COLO668 (cell line): ENCODE results near the gene IL1RAPL2.
A peak's percentile ranks its signal among the peaks of the same experiment; 100 is the strongest.
"Not testable (repeated sequence)": the region's sequence is repeated elsewhere in the genome, so short reads cannot be mapped to it uniquely, and the experiment has no call there.

Experiments used
- DNase-seq: peaks from one replicate; lab custom pipeline; 2025; ENCODE audit not compliant: unreplicated experiment; lab: John Stamatoyannopoulos, UW

Gene IL1RAPL2

DNA sequence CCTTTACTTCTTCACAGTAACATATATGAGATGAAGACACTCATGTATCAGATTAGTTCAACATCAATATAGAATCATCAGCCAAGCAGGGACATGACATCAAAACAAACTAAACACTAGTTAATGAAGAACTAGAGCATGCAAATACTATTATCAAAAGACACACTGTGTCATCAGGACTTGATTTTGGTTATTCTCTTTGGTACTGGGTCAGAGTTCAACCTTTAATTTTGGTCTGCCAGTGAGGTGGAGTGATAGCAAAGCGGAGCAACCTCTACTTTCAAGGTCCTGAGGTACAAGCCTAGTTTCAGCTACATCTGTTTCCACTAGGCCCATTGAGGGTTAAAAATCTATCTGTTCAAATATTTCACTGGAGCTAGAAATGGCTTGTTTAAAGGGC lies 584.0 kb downstream of the IL1RAPL2 start:
- no peak for DNase-seq

DNA sequence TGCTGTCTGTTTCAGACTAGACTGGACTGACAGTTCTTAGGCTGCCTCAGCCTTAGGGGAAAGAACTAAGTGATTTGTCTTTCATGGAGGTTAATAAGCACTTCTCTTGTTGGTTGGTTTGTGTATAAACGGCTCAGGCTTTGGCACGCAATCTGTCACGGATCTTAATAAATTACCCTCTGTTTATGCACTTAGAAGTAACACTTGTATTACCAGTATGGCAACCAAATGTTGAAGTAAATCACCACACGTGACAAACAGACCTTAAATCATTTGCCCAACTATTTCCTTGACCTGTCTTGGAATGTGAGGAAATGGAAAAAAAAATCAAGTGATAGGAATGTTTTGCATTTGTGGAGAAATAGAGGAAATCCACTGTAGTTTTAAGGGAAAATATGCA lies 584.6 kb downstream of the IL1RAPL2 start:
- DNase-seq = no peak

DNA sequence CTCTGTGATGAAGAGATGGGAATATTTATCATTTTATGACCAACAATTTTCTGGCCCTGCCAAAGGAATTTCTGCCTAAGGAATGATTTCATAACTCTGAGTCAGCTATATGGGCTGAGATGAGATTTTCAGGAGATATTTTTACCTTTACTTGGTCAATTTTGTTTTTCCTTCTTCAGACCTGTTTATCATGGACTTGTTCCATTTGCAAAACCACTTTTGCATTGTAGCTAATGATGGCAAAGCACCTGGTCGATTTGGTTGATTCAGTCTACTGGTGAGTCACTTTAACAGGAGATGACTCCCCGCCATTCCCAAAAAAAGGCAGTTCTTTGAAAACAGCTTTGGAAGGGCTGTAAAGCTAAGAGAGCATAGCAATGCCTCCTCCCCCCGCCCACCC lies 601.2 kb downstream of the IL1RAPL2 start:
- no peak for DNase-seq

DNA sequence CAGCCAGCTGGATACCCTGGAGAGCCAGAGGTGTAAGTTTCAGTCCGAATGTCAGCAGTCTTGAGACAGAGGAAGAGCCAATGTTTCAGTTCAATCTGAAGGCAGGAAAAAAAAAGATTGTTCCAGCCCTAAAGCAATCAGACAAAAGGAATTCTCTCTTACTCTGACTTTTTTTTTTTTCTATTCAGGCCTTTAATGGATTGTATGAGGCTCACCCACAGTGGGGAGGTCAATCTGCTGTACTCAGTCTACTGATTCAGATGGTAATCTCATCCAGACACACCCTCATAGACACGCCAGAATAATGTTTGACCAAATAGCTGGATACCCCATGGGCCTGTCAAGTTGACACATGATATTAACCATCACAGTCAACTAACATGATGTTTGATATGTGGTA lies 602.6 kb downstream of the IL1RAPL2 start:
- DNase-seq = no peak

DNA sequence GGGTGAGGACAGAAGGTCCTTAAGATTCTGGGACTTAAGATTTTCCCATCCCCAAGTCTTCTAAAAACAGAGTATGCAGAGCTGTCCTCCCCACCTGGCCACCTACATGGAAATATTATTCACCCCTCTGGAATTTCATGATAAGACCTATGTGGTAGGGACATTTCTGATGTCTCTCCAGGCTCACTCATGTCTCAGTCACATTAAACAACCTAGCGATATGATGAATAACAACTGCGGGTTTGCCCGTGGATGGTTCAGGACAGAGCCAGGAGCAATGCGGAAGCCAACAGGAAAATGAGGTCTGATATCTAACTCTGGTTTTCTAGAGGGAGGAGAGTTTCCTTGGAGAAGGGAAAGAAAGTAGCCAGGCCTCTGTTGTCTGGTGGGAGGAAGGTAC lies 607.1 kb downstream of the IL1RAPL2 start:
- no peak for DNase-seq

DNA sequence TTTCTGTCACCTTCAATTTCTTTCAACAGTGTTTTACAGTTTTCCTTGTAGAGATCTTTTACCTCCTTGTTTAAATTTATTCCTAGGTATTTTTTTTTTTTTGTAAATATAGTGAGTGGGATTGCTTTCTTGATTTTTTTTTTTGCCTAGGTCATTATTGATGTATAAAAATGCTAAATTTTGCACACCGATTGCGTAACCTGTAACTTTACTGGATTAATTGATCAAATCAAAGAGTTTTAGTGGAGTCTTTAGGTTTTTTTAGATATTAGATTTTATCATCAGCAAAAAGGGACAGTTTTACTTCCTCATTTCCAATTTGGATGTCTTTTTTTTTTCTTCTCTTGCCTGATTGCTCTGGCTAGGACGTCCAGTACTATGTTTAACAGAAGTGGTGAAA lies 613.6 kb downstream of the IL1RAPL2 start:
- DNase-seq = no peak

DNA sequence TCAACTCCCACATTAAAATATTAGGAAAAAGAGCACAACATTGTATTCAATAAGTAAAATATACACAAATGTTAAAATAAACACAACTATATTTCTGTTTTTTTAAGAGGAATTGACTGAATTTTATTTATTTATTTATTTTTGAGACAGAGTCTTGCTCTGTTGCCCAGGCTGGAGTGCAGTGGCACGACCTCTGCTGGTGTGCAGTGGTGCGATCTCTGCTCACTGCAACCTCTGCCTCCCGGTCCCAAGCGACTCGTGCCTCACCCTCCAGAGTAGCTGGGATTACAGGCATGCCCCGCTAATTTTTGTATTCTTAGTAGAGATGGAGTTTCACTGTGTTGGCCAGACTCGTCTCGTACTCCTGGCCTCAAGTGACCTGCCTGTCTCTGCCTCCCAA lies 623.1 kb downstream of the IL1RAPL2 start:
- DNase-seq = no peak

DNA sequence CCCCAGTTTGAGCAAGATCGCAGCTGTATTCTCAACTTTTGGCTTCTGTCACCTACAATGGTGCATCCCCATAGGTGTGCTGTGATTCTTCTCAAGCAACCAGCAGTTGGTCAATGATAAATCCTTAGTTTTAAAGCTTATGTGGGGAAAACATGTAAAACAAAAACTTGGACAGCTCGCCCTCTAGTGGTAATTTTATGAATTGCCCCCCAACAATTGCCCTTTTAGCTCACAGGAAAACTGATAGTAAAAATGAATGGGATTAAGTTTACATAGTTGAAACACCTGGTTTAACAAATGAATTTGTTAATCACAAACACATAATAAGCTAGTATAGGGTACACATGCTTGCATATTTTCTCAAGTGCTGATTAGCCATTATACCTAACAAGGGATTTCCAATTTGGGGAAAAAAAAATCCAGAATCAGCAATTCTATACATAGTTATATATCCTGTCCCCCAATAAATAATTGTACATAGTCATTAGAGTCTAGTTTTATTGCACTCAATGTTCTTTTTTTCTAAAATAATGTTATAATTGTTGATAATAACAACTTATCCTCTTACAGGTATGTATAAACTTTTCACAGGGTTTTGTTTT lies 624.4 kb downstream of the IL1RAPL2 start:
- peak; percentile 5 for DNase-seq

DNA sequence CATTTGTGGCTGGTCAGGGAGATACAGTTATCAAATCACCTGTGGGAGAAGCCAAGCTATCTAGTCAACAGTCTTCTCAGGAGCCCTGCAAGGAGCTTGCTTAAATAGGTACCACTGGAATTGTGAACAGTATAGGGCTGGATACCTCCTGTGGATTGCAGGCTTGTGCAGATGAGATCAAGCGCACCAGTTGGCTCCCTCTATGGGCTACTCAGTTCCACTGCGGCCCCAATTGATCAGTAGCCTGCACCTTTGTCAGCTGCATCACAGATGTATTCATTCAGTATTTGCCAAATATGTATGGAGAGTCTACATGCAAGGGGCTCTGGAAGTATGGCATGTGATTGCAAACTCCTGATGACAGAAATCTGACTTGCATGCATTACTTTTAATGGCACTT lies 625.9 kb downstream of the IL1RAPL2 start:
- DNase-seq = peak; percentile 0

DNA sequence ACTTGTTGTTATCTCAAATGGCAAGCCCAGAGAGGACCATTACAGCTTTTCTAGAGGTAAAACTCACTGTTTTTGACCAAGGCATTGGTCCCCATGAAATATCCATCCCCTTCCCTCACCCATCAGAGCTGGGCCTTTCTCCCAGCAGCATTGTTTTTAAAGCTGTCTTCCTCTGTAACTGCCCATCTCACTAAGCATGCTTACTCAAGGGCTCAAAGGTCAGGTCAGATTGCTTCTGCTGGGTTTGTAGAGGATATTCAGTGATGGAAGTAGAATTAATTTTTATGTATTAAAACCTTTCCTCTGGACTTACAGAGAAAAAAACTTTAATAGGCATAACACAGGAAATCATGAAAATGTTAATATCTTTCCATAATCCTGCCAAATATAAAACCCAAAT lies 643.4 kb downstream of the IL1RAPL2 start:
- no peak for DNase-seq

DNA sequence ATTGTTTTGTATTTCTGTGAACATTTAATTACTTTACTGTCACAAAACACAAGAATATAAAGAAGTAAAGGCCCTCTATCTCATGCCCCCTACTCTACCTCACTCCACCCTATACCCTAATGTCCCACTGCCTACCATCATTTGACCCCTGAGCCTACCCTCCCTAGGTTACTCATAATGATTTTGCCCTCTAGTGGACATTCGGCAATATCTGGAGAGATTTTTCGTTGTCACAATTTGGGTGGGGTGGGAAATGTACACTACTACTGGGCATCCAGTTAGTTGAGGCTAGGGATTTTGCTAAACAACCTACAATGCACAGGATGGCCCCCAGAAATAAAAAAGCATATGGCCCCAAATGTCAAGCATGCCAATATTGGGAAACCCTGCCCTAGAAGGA lies 644.3 kb downstream of the IL1RAPL2 start:
- DNase-seq = no peak

DNA sequence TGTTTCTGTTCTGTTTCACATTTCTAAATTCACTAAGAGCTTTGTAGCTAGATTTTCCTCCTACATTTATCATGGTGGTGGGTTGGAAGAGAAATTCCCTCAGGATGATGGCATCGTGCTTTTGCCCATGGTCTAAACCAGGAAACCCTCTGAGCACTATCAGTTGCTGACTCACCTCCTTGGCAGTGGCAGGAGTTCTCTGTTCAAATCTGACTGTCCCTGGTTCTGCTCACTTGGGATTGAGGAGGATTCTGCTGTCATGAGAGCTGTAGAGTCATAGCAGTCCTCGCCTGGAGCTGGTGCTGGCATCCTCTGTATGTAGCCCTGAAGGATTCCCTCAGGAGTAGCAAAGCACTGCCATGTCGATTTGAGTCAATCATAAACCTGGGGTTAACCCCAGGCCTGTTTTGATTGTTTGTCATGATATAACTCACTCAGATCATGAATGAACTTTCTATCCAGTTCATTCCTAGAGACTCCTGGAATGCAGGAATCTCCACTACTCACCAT lies 645.1 kb downstream of the IL1RAPL2 start:
- DNase-seq = no peak

DNA sequence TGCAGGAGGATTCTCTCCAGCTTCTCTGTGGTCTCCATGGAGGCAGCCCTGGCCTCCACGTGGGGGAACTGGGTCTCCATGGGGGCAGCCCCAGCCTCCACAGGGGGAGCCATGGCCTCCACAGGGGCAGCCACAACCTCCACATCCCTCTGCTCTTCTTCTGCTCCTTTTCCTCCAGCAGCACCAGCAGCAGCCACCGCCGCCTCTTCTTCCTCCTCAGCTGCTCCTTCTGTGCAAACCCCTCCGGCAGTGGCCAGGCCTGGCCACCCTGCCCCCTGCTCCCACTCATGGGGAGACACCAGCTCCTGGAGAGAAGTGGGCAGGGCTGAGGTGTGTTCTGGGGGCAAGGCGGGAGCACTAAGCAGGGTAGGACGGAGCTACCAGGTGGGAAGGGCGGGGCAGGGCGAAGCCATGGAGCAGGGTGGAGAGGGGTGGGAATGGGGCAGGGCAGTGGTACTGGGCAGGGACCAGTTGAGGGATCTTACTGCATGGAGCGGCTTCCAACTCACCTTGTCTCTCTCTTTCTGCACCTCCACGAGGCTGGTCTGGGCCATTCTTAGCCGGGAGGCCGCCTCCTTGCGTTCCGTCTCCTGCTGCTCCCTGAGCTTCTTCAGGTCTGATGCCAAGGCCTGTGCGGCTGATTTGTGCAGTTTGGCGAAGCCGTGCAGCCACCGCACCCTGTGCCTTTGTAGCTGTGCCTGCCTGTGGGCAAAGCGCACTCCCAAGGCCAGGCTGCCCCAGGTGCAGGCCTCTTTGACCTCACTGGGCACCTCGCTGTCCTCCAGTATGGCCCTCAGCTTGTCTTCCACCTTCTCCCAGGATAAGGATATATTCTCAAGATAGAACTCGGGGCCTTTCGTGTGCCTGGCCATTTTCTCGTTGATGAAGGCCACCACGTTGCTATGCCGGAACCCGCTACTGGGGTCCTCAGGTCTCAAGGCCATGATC lies 653.7 kb downstream of the IL1RAPL2 start:
- no peak for DNase-seq

DNA sequence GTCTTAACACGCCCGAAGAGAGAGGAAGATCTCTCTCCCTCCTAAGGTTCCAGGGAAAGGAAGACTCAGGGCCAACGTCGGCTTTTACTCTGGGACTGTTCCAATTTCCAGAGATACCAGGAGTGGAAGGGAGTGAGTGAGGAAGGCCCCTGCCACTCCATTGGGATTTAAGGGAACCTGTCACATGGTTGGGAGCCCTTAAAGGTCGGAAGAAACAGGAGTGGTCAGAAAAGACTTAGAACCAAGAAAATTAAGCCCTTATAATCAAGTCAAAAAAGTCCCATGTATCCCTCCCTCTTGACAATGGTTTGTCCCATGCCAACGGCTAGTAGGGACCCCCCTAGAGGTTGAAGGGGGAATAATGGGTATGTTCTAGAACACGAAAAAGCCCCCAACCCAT lies 654.6 kb downstream of the IL1RAPL2 start, which contains the start of gene TEX13A:
TEX13A (minus strand) TSS at position 59 of the 400 bp plus-strand sequence. CDS start 297 bp downstream, outside the sequence.
- DNase-seq = no peak

DNA sequence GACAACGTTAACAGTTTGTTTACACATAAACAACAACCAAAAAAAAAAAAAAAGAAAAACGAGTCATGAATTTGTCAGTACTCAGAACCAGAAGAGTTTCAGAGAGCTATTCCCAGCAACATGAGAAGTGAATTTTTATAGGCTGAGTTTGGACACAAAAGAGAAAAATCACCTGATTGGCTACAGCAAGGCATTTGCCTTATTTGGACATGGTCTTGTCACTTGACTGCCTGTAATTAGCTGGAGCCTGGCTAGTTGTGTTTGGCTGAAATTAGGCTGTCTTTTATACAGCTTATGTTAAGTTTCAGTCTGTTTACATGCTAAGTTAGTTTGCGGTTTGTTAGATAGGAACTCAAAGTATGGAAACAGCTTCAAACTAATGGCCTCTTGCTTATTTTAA lies 655.4 kb downstream of the IL1RAPL2 start:
- no peak for DNase-seq

DNA sequence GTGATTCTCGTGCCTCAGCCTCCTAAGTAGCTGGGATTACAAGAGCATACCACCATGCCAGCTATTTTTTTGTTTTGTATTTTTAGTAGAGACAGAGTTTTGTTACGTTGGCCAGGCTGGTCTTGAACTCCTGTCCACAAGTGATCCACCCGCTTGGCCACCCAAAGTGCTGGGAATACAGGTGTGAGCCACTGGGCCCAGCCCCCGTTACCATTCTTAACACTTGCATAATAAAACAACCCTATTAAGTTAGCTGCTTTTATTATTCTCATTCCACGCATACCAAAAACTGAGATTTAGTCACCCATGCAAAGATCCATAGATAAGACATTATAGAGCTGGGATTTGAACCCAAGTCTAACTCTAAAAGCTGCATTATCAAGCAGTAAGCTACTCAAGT lies 660.5 kb downstream of the IL1RAPL2 start:
- no peak for DNase-seq

DNA sequence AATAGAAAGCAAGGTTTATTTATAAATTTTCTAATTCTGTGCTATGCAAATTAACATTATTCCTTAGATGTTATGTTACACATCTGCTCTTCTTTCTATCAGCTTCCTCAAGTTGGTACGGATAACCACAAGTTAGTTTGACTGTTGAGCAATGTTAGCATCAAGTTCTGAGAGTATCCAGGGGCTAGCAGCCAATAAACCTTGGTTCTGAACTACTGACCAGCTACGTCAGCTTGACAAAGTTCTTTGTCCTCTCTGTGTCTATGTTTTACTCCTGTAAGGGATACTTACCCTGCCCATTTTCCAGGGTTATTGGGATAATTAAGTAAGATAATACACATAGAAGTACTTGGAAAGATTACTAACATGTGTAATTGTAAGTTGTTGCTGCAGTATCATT lies 662.6 kb downstream of the IL1RAPL2 start:
- no peak for DNase-seq

DNA sequence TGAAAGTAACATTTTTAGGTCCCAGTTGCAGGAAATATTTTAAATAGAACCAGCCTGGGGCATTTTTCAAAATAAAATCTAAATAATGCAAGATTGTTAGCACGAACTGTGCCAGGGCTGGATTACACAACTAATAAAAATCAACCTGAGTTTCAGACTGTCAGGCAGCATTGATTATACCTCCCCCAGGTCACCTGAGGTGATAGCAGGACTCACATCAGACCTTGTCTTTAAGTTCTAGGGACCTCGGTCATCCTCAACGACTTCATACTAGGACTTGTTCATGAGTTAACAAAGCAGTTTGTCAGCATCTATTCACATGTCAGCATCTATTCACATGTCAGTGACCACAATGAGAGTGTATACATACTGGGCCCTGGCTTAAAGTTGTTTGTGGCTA lies 663.1 kb downstream of the IL1RAPL2 start:
- no peak for DNase-seq

DNA sequence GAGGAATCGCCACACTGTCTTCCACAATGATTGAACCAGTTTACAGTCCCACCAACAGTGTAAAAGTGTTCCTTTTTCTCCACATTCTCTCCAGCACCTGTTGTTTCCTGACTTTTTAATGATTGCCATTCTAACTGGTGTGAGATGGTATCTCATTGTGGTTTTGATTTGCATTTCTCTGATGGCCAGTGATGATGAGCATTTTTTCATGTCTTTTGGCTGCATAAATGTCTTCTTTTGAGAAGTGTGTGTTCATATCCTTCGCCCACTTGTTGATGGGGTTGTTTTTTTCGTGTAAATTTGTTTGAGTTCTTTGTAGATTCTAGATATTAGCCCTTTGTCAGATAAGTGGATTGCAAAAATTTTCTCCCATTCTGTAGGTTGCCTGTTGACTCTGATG lies 671.4 kb downstream of the IL1RAPL2 start:
- not testable (repeated sequence) for DNase-seq

DNA sequence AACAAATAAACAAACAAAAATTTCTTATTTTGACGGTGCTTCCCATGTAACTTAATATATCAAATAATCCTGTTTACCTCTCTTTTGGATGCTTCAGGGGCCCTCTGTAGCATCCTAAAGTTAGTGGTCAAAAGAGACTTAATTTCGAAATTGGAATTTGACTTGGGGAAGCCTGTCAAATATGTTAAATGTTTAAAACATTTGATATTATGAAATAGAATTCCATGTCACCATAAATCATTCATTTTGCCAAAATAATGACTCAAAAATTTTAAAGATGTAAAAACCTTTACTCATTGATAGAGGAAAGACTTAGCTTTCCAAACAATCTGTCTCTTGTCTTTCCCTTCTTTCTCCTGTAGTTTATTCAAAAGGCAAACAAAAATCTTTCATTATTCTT lies 675.1 kb downstream of the IL1RAPL2 start:
- DNase-seq = no peak

DNA sequence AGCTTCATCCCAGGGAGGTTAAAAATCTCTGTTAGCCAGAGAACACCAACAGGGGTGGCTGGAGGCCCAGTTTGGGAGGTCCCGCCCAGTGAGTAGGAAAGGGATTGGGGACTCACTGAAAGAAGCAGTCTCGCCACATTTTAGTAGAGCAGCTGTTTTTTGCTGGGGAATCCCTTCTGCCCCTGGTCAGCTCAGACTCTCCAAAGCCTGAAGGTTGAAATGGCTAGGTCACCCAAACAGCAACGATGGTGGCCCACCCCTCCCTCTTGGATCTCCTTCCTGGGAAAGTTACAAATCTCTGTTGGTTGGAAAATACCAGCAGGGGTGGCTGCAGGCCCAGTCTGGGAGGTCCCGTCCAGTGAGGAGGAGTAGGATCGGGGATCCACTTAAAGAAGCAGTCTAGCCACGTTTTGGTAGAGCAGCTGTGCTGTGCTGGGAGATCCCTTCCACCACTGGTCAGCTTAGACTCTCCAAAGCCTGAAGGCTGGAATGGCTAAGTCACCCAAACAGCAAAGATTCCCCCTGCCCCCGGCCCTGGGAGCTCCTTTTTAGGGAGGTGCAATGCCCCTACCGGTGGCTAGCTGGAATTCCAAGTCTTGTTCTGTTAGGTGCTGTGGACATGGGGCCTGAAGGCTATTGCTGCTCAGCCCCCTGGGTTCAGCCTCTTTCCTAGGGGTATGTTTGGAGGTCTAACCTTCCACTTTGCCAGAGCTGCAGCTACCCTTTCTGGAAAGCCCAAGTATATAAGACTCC lies 694.5 kb downstream of the IL1RAPL2 start:
- DNase-seq = no peak

DNA sequence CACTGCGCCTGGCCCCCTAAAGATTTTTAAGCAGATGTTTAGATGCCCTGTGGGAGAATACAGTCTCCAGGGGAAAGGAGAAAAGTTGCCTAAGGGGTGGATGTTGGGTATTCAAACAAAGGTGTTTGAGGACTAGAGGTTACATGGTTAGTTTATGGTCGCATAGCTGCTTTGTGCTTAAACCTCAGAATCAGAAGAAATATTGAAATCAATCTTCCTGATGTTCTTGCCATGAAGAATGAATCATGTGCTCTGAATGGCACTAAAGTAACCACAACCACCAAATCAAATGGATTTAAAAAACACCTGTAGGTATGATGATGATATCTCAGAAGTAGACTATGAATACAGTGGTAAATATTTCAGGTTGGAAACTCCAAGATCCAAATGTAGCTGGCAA lies 697.2 kb downstream of the IL1RAPL2 start:
- DNase-seq = no peak
